Panc1 (cell line): ENCODE results near the gene WFDC13. TPM values are rescaled to one million over a fixed set of nuclear protein-coding genes. Genes with fewer than 3 reads are reported as not detected.

Experiments used
- ATAC-seq: fragments of 200-7000 bp; cut with Tn5 transposase; 2 replicates; pipeline ENCODE4 v1.9.1; 2020; ENCODE audit warnings: mild to moderate bottlenecking, moderate library complexity
- BruUV-seq: library from RNA; stranded (reverse); fragments of 400-500 nt; replicated peaks from 2 replicates; lab custom pipeline; 2021; lab: Mats Ljungman, UMichigan
- CTCF ChIA-PET: fragments of 300-600 bp; sonication (Branson Sonifier 250); formaldehyde crosslinking; loops from one replicate; lab custom pipeline; 2022; ENCODE audit warnings: antibody characterized with exemption; lab: Charles Lee
- POLR2A ChIA-PET: fragments of 300-600 bp; sonication (Branson Sonifier 250); formaldehyde crosslinking; loops from one replicate; lab custom pipeline; 2022; ENCODE audit warnings: antibody characterized with exemption; lab: Charles Lee
- DNase-seq: peaks from one replicate; pipeline ENCODE4 v3.0.0-alpha.2; 2010; ENCODE audit warnings: low read depth, low spot score
- H3K27ac ChIP-seq: 2 replicates; pipeline ENCODE4 v1.5.1; 2011; ENCODE audit warnings: mild to moderate bottlenecking, low read length, inconsistent platforms
- H3K27me3 ChIP-seq: fragments of 200-500 bp; sonication (Bioruptor generic); 2 replicates; pipeline ENCODE4 v1.6.0; 2014; ENCODE audit warnings: low read length, inconsistent platforms; ENCODE audit not compliant: control insufficient read depth, insufficient read depth
- H3K36me3 ChIP-seq: fragments of 200-500 bp; sonication (Bioruptor generic); 2 replicates; pipeline ENCODE4 v1.5.1; 2014; ENCODE audit warnings: inconsistent platforms, mild to moderate bottlenecking, low read length, moderate library complexity; ENCODE audit not compliant: control insufficient read depth, insufficient read depth
- H3K4me1 ChIP-seq: 2 replicates; pipeline ENCODE4 v1.5.1; 2011; ENCODE audit warnings: inconsistent platforms, mild to moderate bottlenecking, low read length, moderate library complexity; ENCODE audit not compliant: control insufficient read depth, insufficient read depth
- H3K4me3 ChIP-seq, 2 experiments: 2 replicates each; pipeline ENCODE4 v1.5.1; 2011 to 2012; ENCODE audit warnings: low read depth in 2 of 2, low read length in 2 of 2, mild to moderate bottlenecking in 2 of 2, inconsistent platforms in 1 of 2, moderate library complexity in 1 of 2
- H3K9me3 ChIP-seq: fragments of 200-500 bp; sonication (Bioruptor generic); 2 replicates; pipeline ENCODE4 v1.5.1; 2014; ENCODE audit warnings: low read depth, mild to moderate bottlenecking, inconsistent platforms, low read length, moderate library complexity; ENCODE audit not compliant: control insufficient read depth, insufficient read depth
- CTCF ChIP-seq: fragments of 450-650 bp; IDR thresholded peaks from 2 replicates; pipeline ENCODE4 v1.5.1; 2017; ENCODE audit warnings: mild to moderate bottlenecking
- POLR2AphosphoS5 ChIP-seq: IDR thresholded peaks from 2 replicates; pipeline ENCODE4 v1.6.1; 2012; ENCODE audit warnings: mild to moderate bottlenecking, low read depth, low read length, moderate library complexity
- REST ChIP-seq, 2 experiments: IDR thresholded peaks; 2 replicates each; pipeline ENCODE4 v1.6.1; 2011 to 2012; ENCODE audit warnings: low read depth in 2 of 2, control low read depth in 1 of 2, low read length in 1 of 2, mild to moderate bottlenecking in 1 of 2, moderate library complexity in 1 of 2; ENCODE audit not compliant: insufficient read depth in 1 of 2
- SIN3A ChIP-seq: IDR thresholded peaks from 2 replicates; pipeline ENCODE4 v1.6.1; 2012; ENCODE audit warnings: low read depth, mild to moderate bottlenecking, low read length, moderate library complexity, borderline replicate concordance; ENCODE audit not compliant: insufficient read depth
- TCF7L2 ChIP-seq: IDR thresholded peaks from 2 replicates; pipeline ENCODE4 v1.6.1; 2011; ENCODE audit warnings: mild to moderate bottlenecking, low read depth, low read length, inconsistent platforms
- in situ Hi-C: cut with HindIII; loops from 2 replicates; pipeline ENCODE4 v1.10.0; 2016; ENCODE audit warnings: low sequenced_read_pairs, low pct_unique_long_range_greater_than_20kb
- intact Hi-C: fragments of 100-400 bp; cut with micrococcal nuclease; formaldehyde crosslinking; loops from one replicate; pipeline ENCODE4 v1.10.0; 2022; ENCODE audit not compliant: unreplicated experiment
- total RNA-seq: library from RNA; stranded (reverse); gene quantifications from one replicate; pipeline ENCODE4 v1.2.1, GENCODE V29; 2021; ENCODE audit not compliant: unreplicated experiment

The WFDC13 gene
- total RNA-seq, 1 experiment from 2014 or later = not detected

DNA sequence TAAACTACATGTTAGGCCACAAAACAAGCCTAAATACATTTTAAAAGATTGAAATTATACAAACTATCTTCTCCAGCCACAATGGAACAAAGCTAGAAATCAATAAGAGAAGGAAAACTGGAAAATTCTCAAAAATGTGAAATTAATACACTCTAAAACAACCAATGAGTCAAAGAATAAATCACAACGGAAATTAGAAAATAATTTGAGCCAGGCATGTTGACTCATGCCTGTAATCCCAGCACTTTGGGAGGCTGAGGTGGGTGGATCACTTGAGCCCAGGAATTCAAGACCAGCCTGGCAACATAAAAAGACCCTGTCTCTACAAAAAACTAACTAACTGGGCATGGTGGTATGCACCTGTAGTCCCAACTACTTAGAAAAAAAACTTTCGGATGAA is 6.3 kb upstream of the WFDC13 start:
- POLR2A ChIA-PET = no interaction called here
- Histone ChIP-seq H3K9me3 (no peaks in the 10 kb centered on the region), H3K27ac (no peak overlapping the region), H3K4me1 (no peaks in the 10 kb centered on the region), H3K27me3 (no peaks in the 10 kb centered on the region), H3K36me3 (no peaks in the 10 kb centered on the region), H3K4me3 (no peak overlapping the region)
- CTCF ChIA-PET = no interaction called here
- TF ChIP-seq POLR2AphosphoS5 (no peak), TCF7L2 (no peak), REST (IDR thresholded peaks at IDR 0.05; ENCODE audit: insufficient read depth in 1 of 2, low read depth in 2 of 2, low read length in 1 of 2) (no peak), SIN3A (no peak), CTCF (no peak)
- BruUV-seq = no TSS peak
- in situ Hi-C loops (no loop called here), intact Hi-C loops (no loop called here)
- DNase-seq = no peak
- ATAC-seq = no peak

- intact Hi-C loops (no loop called here), in situ Hi-C loops (no loop called here)
- Histone ChIP-seq H3K27me3 (0 out of 2 replicates have a peak, but pooled peaks cover 2% of the 10 kb centered on the region), H3K4me1 (no peaks in the 10 kb centered on the region), H3K9me3 (no peaks in the 10 kb centered on the region), H3K27ac (no peak overlapping the region), H3K4me3 (no peak overlapping the region), H3K36me3 (no peaks in the 10 kb centered on the region)
- TF ChIP-seq TCF7L2 (no peak), POLR2AphosphoS5 (no peak), SIN3A (no peak), CTCF (no peak), REST (IDR thresholded peaks at IDR 0.05; ENCODE audit: insufficient read depth in 1 of 2, low read depth in 2 of 2, low read length in 1 of 2) (no peak)
- BruUV-seq = no TSS peak
- ATAC-seq (no peak), DNase-seq (no peak)
- ChIA-PET CTCF (no interaction called here), POLR2A (no interaction called here)
These were observed 734 bp upstream of the WFDC13 start for GRCh38 chr20:45701104-45701503.
